SK-N-SH treated with all-trans-retinoic acid at 6 μM for 48 hours (cell line): ENCODE results near the gene SH3TC2.

ENCODE experiments used
- ZFP30 ChIP-seq: fragments of 450-650 bp; formaldehyde crosslinking; IDR thresholded peaks from 2 replicates; pipeline ENCODE4 v1.5.0; 2022; ENCODE audit warnings: mild to moderate bottlenecking, moderate library complexity
- TF ChIP-seq, protein P1 (sequence below): fragments of 250-450 bp; sonication (Bioruptor Pico); IDR thresholded peaks from 2 replicates; pipeline ENCODE4 v1.5.1; 2020; ENCODE audit warnings: low read depth, mild to moderate bottlenecking, moderate library complexity

SH3TC2 gene

GRCh38 chr5:148956477-148957385 lies 106.1 kb downstream of the SH3TC2 start (continued):
- TF ChIP-seq, protein P1, sequence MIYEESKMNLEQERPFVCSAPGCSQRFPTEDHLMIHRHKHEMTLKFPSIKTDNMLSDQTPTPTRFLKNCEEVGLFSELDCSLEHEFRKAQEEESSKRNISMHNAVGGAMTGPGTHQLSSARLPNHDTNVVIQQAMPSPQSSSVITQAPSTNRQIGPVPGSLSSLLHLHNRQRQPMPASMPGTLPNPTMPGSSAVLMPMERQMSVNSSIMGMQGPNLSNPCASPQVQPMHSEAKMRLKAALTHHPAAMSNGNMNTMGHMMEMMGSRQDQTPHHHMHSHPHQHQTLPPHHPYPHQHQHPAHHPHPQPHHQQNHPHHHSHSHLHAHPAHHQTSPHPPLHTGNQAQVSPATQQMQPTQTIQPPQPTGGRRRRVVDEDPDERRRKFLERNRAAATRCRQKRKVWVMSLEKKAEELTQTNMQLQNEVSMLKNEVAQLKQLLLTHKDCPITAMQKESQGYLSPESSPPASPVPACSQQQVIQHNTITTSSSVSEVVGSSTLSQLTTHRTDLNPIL, result no peak
- TF ChIP-seq ZFP30, result no peak
